ENCODE measurements around the gene PHF20. TPM values are rescaled to one million over a fixed set of nuclear protein-coding genes. Genes with fewer than 3 reads are reported as not detected.

PHF20 gene
- total RNA-seq, 1 donor = 34.5 TPM

- TF ChIP-seq CTCF (IDR thresholded peaks at IDR 0.05; ENCODE audit: insufficient read depth, low read depth, low read length) = no peak
- no peak for DNase-seq (ENCODE audit: low read depth)
- H3K4me3 ChIP-seq (ENCODE audit: low read depth, low read length) = no peak overlapping the region
Observed at GRCh38 chr20:35856866-35857265, 85.1 kb downstream of the PHF20 start.

GRCh38 chr20:35866418-35867202 lies 94.8 kb downstream of the PHF20 start:
- TF ChIP-seq CTCF (IDR thresholded peaks at IDR 0.05; ENCODE audit: insufficient read depth, low read depth, low read length) = no peak
- H3K4me3 ChIP-seq (ENCODE audit: low read depth, low read length) = no peak overlapping the region
- peak; percentile 71 for DNase-seq (ENCODE audit: low read depth)

GRCh38 chr20:35870541-35871258 lies 98.9 kb downstream of the PHF20 start:
- no peak for TF ChIP-seq CTCF (IDR thresholded peaks at IDR 0.05; ENCODE audit: insufficient read depth, low read depth, low read length)
- peak overlapping the region; percentile 36 for H3K4me3 ChIP-seq (ENCODE audit: low read depth, low read length)
- DNase-seq (ENCODE audit: low read depth) = peak; percentile 47

GRCh38 chr20:35871259-35871771 lies 99.5 kb downstream of the PHF20 start:
- peak; percentile 65 for DNase-seq (ENCODE audit: low read depth)
- no peak for TF ChIP-seq CTCF (IDR thresholded peaks at IDR 0.05; ENCODE audit: insufficient read depth, low read depth, low read length)
- peak overlapping the region; percentile 36 for H3K4me3 ChIP-seq (ENCODE audit: low read depth, low read length)

- no peak overlapping the region for H3K4me3 ChIP-seq (ENCODE audit: low read depth, low read length)
- peak; percentile 5 for DNase-seq (ENCODE audit: low read depth)
- no peak for TF ChIP-seq CTCF (IDR thresholded peaks at IDR 0.05; ENCODE audit: insufficient read depth, low read depth, low read length)
Observed at GRCh38 chr20:35876033-35876320, 104.2 kb downstream of the PHF20 start.

- no peak for TF ChIP-seq CTCF (IDR thresholded peaks at IDR 0.05; ENCODE audit: insufficient read depth, low read depth, low read length)
- DNase-seq (ENCODE audit: low read depth) = no peak
- no peak overlapping the region for H3K4me3 ChIP-seq (ENCODE audit: low read depth, low read length)
Observed at GRCh38 chr20:35877611-35878010, 105.8 kb downstream of the PHF20 start.

All from fibroblast of villous mesenchyme (primary cell).